ENCODE measurements around the gene JARID2. TPM values are rescaled to one million over a fixed set of nuclear protein-coding genes. Genes with fewer than 3 reads are reported as not detected.

The JARID2 gene
- total RNA-seq, 2 experiments from 2014 or later, result 33.0 to 33.2 TPM

- Mint-ChIP-seq H3K36me3 (ENCODE audit: low read depth) (peaks cover 34% of the 10 kb centered on the region), H3K4me1 (ENCODE audit: low read depth) (peaks cover 54% of the 10 kb centered on the region), H3K27ac (peak overlapping the region; percentile 100), H3K27me3 (ENCODE audit: low read depth) (no peaks in the 10 kb centered on the region), H3K4me3 (peak overlapping the region; percentile 94), H3K9me3 (ENCODE audit: insufficient read depth) (no peaks in the 10 kb centered on the region)
- ChIA-PET CTCF (interaction anchor here (0.7 to 1.5 kb wide), 10 partner anchors 20 to 1033 kb away, joined by 3 to 5 read pairs (median 3); no protein-coding TSS in a partner anchor), POLR2A (interaction anchor here (0.5 to 2.4 kb wide), 16 partner anchors 11 to 587 kb away, joined by 3 to 13 read pairs (median 4); no protein-coding TSS in a partner anchor)
- peak; percentile 42 for ATAC-seq
- DNase-seq, result peak; percentile 98
Measured at GRCh38 chr6:15248451-15249370, 2.8 kb downstream of the JARID2 start.

- Mint-ChIP-seq H3K36me3 (ENCODE audit: low read depth) (peaks cover 42% of the 10 kb centered on the region), H3K27me3 (ENCODE audit: low read depth) (no peaks in the 10 kb centered on the region), H3K9me3 (ENCODE audit: insufficient read depth) (no peaks in the 10 kb centered on the region), H3K4me3 (peak overlapping the region; percentile 94), H3K27ac (peak overlapping the region; percentile 100), H3K4me1 (ENCODE audit: low read depth) (peaks cover 55% of the 10 kb centered on the region)
- CTCF ChIA-PET, result interaction anchor here (0.8 to 1.5 kb wide), 11 partner anchors 19 to 1034 kb away, joined by 3 to 5 read pairs (median 3); no protein-coding TSS in a partner anchor
- POLR2A ChIA-PET, result interaction anchor here (0.5 to 2.4 kb wide), 15 partner anchors 10 to 588 kb away, joined by 3 to 13 read pairs (median 4); no protein-coding TSS in a partner anchor
- ATAC-seq (no peak), DNase-seq (no peak)
Measured at GRCh38 chr6:15249371-15250019, 3.6 kb downstream of the JARID2 start.

GRCh38 chr6:15250187-15251168 lies 4.6 kb downstream of the JARID2 start:
- ChIA-PET CTCF (interaction anchor here (0.8 to 1.5 kb wide), 5 partner anchors 18 to 195 kb away, joined by 3 to 5 read pairs (median 4); no protein-coding TSS in a partner anchor), POLR2A (interaction anchor here (0.7 to 2.4 kb wide), 6 partner anchors 9 to 140 kb away, joined by 3 to 13 read pairs (median 7); no protein-coding TSS in a partner anchor)
- DNase-seq, result no peak
- H3K36me3 Mint-ChIP-seq (ENCODE audit: low read depth), result peaks cover 49% of the 10 kb centered on the region
- peak overlapping the region; percentile 94 for H3K4me3 Mint-ChIP-seq
- ATAC-seq, result no peak
- peak overlapping the region; percentile 100 for H3K27ac Mint-ChIP-seq
- H3K27me3 Mint-ChIP-seq (ENCODE audit: low read depth), result no peaks in the 10 kb centered on the region
- H3K4me1 Mint-ChIP-seq (ENCODE audit: low read depth), result peaks cover 64% of the 10 kb centered on the region
- H3K9me3 Mint-ChIP-seq (ENCODE audit: insufficient read depth), result no peaks in the 10 kb centered on the region

GRCh38 chr6:15252195-15252594 lies 6.3 kb downstream of the JARID2 start:
- peaks cover 50% of the 10 kb centered on the region for H3K36me3 Mint-ChIP-seq (ENCODE audit: low read depth)

GRCh38 chr6:15253203-15254022 lies 7.5 kb downstream of the JARID2 start:
- Mint-ChIP-seq H3K27ac (peak overlapping the region; percentile 80), H3K27me3 (ENCODE audit: low read depth) (no peaks in the 10 kb centered on the region), H3K4me1 (ENCODE audit: low read depth) (peaks cover 92% of the 10 kb centered on the region), H3K4me3 (peak overlapping the region; percentile 66), H3K36me3 (ENCODE audit: low read depth) (peaks cover 60% of the 10 kb centered on the region), H3K9me3 (ENCODE audit: insufficient read depth) (no peaks in the 10 kb centered on the region)
- POLR2A ChIA-PET, result interaction anchor here (0.6 to 1.0 kb wide), 3 partner anchors 13 to 151 kb away, joined by 3 to 4 read pairs (median 4); no protein-coding TSS in a partner anchor
- CTCF ChIA-PET, result interaction anchor here (1.4 to 2.5 kb wide), 2 partner anchors 12 to 135 kb away, joined by 3 to 12 read pairs; no protein-coding TSS in a partner anchor
- DNase-seq, result no peak
- no peak for ATAC-seq

More at GRCh38 chr6:15252195-15252594, 6.3 kb downstream of the JARID2 start:
- Mint-ChIP-seq H3K4me3 (peak overlapping the region; percentile 66), H3K9me3 (ENCODE audit: insufficient read depth) (no peaks in the 10 kb centered on the region), H3K4me1 (ENCODE audit: low read depth) (peaks cover 80% of the 10 kb centered on the region), H3K27me3 (ENCODE audit: low read depth) (no peaks in the 10 kb centered on the region), H3K27ac (peak overlapping the region; percentile 71)
- ChIA-PET CTCF (interaction anchor here (0.6 to 1.4 kb wide), 3 partner anchors 26 to 189 kb away, joined by 3 read pairs; no protein-coding TSS in a partner anchor), POLR2A (interaction anchor here (0.8 to 1.0 kb wide), 2 partner anchors 15 to 48 kb away, joined by 3 to 4 read pairs; no protein-coding TSS in a partner anchor)
- no peak for DNase-seq
- no peak for ATAC-seq

- Mint-ChIP-seq H3K27me3 (ENCODE audit: low read depth) (no peaks in the 10 kb centered on the region), H3K9me3 (ENCODE audit: insufficient read depth) (no peaks in the 10 kb centered on the region), H3K4me1 (ENCODE audit: low read depth) (peaks cover 98% of the 10 kb centered on the region), H3K27ac (peak overlapping the region; percentile 80), H3K4me3 (no peak overlapping the region), H3K36me3 (ENCODE audit: low read depth) (peaks cover 65% of the 10 kb centered on the region)
- POLR2A ChIA-PET, result interaction anchor here (0.6 kb wide), 1 partner anchor 155 kb away, joined by 3 read pairs; no protein-coding TSS in a partner anchor
- CTCF ChIA-PET, result interaction anchor here (0.7 to 2.5 kb wide), 5 partner anchors 11 to 203 kb away, joined by 3 to 12 read pairs (median 3); no protein-coding TSS in a partner anchor
- DNase-seq, result no peak
- no peak for ATAC-seq
Measured at GRCh38 chr6:15254070-15254975, 8.5 kb downstream of the JARID2 start.

- Mint-ChIP-seq H3K27ac (peak overlapping the region; percentile 58), H3K9me3 (ENCODE audit: insufficient read depth) (no peaks in the 10 kb centered on the region), H3K4me1 (ENCODE audit: low read depth) (peaks cover 99% of the 10 kb centered on the region), H3K4me3 (no peak overlapping the region), H3K27me3 (ENCODE audit: low read depth) (no peaks in the 10 kb centered on the region), H3K36me3 (ENCODE audit: low read depth) (peaks cover 67% of the 10 kb centered on the region)
- no peak for ATAC-seq
- no peak for DNase-seq
- POLR2A ChIA-PET, result interaction anchor here (0.7 kb wide), 1 partner anchor 9 kb away, joined by 4 read pairs; no protein-coding TSS in a partner anchor
- CTCF ChIA-PET, result interaction anchor here (0.8 to 2.5 kb wide), 3 partner anchors 10 to 29 kb away, joined by 3 to 12 read pairs (median 3); no protein-coding TSS in a partner anchor
Measured at GRCh38 chr6:15255481-15255880, 9.6 kb downstream of the JARID2 start.

GRCh38 chr6:15255909-15256395 lies 10.1 kb downstream of the JARID2 start:
- peaks cover 68% of the 10 kb centered on the region for H3K36me3 Mint-ChIP-seq (ENCODE audit: low read depth)
- CTCF ChIA-PET, result interaction anchor here (0.8 to 2.5 kb wide), 2 partner anchors 9 to 29 kb away, joined by 3 to 12 read pairs; no protein-coding TSS in a partner anchor
- no peak for DNase-seq
- H3K27me3 Mint-ChIP-seq (ENCODE audit: low read depth), result no peaks in the 10 kb centered on the region
- POLR2A ChIA-PET, result interaction anchor here (0.7 kb wide), 1 partner anchor 9 kb away, joined by 4 read pairs; no protein-coding TSS in a partner anchor
- no peaks in the 10 kb centered on the region for H3K9me3 Mint-ChIP-seq (ENCODE audit: insufficient read depth)
- H3K4me1 Mint-ChIP-seq (ENCODE audit: low read depth), result peaks cover 99% of the 10 kb centered on the region
- ATAC-seq, result no peak
- H3K4me3 Mint-ChIP-seq, result no peak overlapping the region
- H3K27ac Mint-ChIP-seq, result no peak overlapping the region
